Loucy (cell line): ENCODE measurements around the gene DHDH.

Experiments
- CTCF ChIP-seq: fragments of 200-600 bp; sonication (generic); conservative IDR thresholded peaks from 2 replicates; pipeline ENCODE4 v1.5.1; 2014; ENCODE audit warnings: mild to moderate bottlenecking, antibody characterized with exemption, low read length
- EZH2phosphoT487 ChIP-seq: fragments of 200-600 bp; IDR thresholded peaks from 2 replicates; pipeline ENCODE4 v1.6.1; 2018; ENCODE audit warnings: antibody characterized with exemption, mild to moderate bottlenecking, moderate library complexity, borderline replicate concordance

- 0 out of 2 replicates have a peak, but pooled peaks have one; percentile 15 for TF ChIP-seq CTCF
- no peak for TF ChIP-seq EZH2phosphoT487
Observed at GRCh38 chr19:48954595-48955307, 21.3 kb downstream of the DHDH start, which contains the start of gene BAX.
